Skeletal muscle tissue (tissue), 4 donors: ENCODE measurements around the gene IPCEF1. TPM values are rescaled to one million over a fixed set of nuclear protein-coding genes. Genes with fewer than 3 reads are reported as not detected.

Experiments used
- H3K27ac ChIP-seq: one replicate; pipeline ENCODE4 v1.7.0; 2013; ENCODE audit warnings: mild to moderate bottlenecking, low read depth, low read length, inconsistent platforms
- H3K27me3 ChIP-seq, 3 donors: one replicate each; pipeline ENCODE4 v1.7.0; 2013; ENCODE audit warnings: low read length in 3 of 3; ENCODE audit not compliant: control insufficient read depth in 3 of 3, insufficient read depth in 3 of 3
- H3K36me3 ChIP-seq, 3 donors: one replicate each; pipeline ENCODE4 v1.7.0; 2013; ENCODE audit warnings: low read length in 3 of 3; ENCODE audit not compliant: control insufficient read depth in 3 of 3, insufficient read depth in 3 of 3
- H3K4me1 ChIP-seq, 3 donors: one replicate each; pipeline ENCODE4 v1.7.0; 2013; ENCODE audit warnings: low read length in 3 of 3, mild to moderate bottlenecking in 3 of 3; ENCODE audit not compliant: control insufficient read depth in 3 of 3, insufficient read depth in 3 of 3
- H3K4me3 ChIP-seq, 3 donors: one replicate each; pipeline ENCODE4 v1.7.0; 2013; ENCODE audit warnings: low read length in 3 of 3
- H3K9ac ChIP-seq, 3 donors: one replicate each; pipeline ENCODE4 v1.7.0; 2013; ENCODE audit warnings: low read length in 3 of 3, mild to moderate bottlenecking in 3 of 3, moderate library complexity in 2 of 3, low read depth in 1 of 3
- H3K9me3 ChIP-seq, 3 donors: one replicate each; pipeline ENCODE4 v1.7.0; 2013; ENCODE audit warnings: low read length in 3 of 3; ENCODE audit not compliant: control insufficient read depth in 3 of 3
- total RNA-seq: library from RNA; depleted of rRNA; stranded (reverse); fragments of >200 nt; gene quantifications from one replicate; pipeline ENCODE4 v1.2.3, GENCODE V29; 2014
- donor health status: Osteomylitis.

The IPCEF1 gene
- total RNA-seq, 1 donor from 2014 or later, result 2.1 TPM

DNA sequence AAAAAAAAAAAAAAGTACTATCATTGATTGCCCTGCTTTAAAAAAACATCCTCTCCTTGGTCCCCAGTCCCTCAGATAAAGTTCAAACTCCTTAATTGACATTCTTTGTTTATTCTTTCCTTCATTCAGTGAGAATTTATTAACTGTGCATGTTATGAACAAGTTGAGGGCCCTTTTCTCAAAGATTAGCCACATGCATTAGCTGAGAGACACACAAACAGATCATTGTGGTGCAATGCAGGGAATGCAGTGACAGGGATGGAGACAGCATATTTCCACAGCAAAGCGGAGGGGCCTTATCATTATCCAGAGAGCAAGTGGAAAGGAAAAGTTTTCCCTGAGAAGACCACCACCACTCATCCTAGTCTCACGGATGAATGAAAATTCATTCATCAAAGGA, 21.9 kb upstream of the IPCEF1 start:
- Histone ChIP-seq H3K9ac (no peak overlapping the region), H3K27me3 (no peaks in the 10 kb centered on the region), H3K36me3 (no peaks in the 10 kb centered on the region), H3K4me1 (no peaks in the 10 kb centered on the region), H3K27ac (no peak overlapping the region), H3K9me3 (no peaks in the 10 kb centered on the region), H3K4me3 (no peak overlapping the region)

DNA sequence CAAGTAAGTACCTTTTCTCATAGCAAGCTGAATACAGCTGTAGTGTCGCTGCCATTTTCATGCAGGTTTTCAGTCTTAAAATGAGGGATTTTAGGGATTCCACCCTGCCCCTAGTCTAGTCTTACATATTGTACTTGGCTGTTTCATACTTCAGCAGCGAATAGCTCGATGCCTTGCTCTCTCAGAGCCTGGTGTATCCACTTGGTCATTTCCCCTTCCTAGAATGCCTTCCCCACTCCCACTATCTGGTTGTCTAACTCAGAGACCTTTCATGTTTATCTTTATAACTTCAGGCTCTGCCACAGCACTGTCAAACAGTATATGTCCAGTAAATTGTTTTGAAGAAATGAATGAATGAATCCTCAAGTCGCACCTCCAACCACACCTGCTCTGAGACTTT, 21.1 kb upstream of the IPCEF1 start:
- Histone ChIP-seq H3K4me3 (no peak overlapping the region), H3K9me3 (no peaks in the 10 kb centered on the region), H3K36me3 (no peaks in the 10 kb centered on the region), H3K9ac (no peak overlapping the region), H3K27ac (no peak overlapping the region), H3K4me1 (no peaks in the 10 kb centered on the region), H3K27me3 (no peaks in the 10 kb centered on the region)

DNA sequence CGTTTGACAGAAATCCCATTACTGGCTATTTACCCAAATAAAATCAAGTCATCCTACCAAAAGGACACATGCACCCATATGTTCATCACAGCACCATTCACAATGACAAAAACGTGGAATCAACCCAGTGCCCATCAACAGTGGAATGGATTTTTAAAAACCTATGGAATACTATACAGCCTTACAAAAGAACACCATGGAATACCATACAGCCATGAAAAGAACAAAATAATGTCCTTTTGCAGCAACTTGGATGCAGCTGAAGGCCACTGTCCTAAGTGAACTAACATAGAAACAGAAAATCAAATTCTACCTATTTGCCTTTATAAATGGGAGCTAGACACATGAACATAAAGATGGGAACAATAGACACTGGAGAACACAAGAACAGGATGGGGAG, 17.4 kb upstream of the IPCEF1 start:
- Histone ChIP-seq H3K27ac (no peak overlapping the region), H3K9ac (no peak overlapping the region)

DNA sequence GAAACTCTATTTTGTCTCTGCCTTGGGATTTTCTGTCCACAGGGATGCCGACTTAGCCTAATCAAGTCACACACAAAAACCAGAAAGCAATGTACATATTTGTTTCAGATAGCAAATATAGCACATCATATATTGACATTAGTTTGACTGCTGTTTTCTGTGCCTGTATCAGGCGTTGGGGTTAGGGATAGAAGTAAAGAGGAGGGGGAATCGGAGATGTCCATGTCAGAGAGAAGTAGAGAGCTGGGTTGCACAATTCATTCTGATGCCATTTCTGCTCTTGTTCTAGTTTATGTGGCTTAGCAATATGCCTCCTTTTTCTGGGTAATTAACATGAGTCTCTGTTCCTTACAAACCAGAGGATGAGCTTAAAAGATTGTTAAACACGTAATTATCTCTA, 14.7 kb upstream of the IPCEF1 start:
- no peaks in the 10 kb centered on the region for H3K27me3 ChIP-seq
- H3K36me3 ChIP-seq, result no peaks in the 10 kb centered on the region
- H3K9ac ChIP-seq, result no peak overlapping the region

More for the DNA sequence above, 17.4 kb upstream of the IPCEF1 start:
- Histone ChIP-seq H3K9me3 (no peaks in the 10 kb centered on the region), H3K4me1 (no peaks in the 10 kb centered on the region), H3K27me3 (no peaks in the 10 kb centered on the region), H3K36me3 (no peaks in the 10 kb centered on the region), H3K4me3 (no peak overlapping the region)

DNA sequence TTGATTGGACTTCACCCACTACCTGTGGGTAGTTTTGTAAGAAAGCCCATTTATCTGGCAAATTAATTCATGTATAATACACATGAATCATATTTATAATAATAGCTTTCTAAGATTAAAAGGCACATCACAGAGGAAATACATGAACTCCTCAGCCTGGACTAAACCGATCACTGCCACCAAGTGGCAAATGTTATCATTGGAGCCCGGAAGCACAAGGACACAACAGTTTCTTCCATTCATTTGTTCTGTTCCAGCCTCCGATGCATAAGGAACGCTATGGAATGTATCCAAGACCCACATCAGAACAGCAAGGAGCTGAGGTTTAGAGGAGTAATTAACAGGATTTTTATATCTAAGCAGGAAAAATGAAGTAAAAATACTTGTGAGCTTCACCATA, 13.9 kb upstream of the IPCEF1 start:
- Histone ChIP-seq H3K4me3 (no peak overlapping the region), H3K27me3 (no peaks in the 10 kb centered on the region), H3K36me3 (no peaks in the 10 kb centered on the region), H3K9ac (no peak overlapping the region), H3K27ac (no peak overlapping the region), H3K9me3 (no peaks in the 10 kb centered on the region), H3K4me1 (no peaks in the 10 kb centered on the region)

More for the DNA sequence above, 14.7 kb upstream of the IPCEF1 start:
- no peak overlapping the region for H3K27ac ChIP-seq
- no peak overlapping the region for H3K4me3 ChIP-seq
- no peaks in the 10 kb centered on the region for H3K4me1 ChIP-seq
- H3K9me3 ChIP-seq, result no peaks in the 10 kb centered on the region

DNA sequence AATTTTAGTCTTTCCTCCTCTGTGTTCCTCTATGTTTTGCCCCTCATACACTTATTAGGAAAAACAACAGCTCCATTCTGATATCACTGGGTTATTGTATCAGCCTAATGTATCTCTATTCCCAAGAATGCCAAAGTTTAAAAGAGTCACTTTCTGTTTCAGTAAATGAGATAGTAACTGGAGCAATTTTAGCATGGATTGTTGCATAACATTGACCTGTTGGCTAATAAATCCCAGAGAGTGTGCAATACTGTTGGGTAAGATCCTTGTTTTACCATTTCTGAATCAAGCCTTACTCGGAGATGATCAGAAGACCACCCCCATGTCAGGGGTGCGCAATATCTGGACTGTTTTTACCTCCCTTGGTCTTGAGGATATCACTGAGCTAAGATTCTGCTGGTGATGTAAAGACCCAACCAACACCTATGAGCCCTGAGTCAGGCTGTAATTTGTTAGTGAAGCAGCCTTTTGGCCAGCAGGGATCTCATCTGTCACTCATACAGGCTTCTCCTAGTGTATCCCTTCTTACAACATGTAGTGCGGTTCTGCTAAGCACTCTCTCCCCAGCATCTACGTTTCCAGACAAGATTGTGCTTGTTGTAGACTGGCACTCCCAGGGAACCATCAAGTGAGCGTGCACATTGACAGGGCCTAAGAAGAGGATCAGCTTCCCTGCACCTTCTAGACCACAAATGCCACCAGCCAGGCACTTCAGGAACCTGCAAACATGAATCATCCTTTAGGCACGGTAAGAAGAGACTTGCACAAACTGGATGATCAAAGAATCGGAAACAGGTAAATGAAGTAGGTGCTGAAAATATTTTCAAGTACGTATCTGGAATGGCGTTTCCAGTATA, 11.5 kb upstream of the IPCEF1 start:
- Histone ChIP-seq H3K4me1 (no peaks in the 10 kb centered on the region), H3K4me3 (no peak overlapping the region), H3K9me3 (no peaks in the 10 kb centered on the region), H3K36me3 (no peaks in the 10 kb centered on the region), H3K27me3 (no peaks in the 10 kb centered on the region), H3K27ac (no peak overlapping the region), H3K9ac (no peak overlapping the region)

DNA sequence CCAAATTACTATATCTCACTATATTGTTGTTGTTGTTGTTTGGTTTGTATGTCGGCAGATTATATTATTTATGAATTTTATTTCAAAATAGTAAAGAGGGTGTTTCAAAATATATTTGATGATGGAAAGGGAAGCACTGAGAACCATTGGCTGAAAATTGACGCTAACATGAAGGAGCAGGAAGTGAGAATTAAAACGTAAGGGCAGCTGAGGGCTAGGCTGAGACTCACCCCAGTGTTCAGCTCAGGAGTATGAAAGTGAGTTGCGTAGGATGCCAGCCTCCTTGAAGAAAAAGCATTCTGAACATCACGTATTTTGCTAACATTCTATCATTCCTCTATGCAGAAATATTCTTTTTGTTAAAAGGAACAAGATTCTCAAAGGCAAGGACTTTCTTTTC, 10.7 kb upstream of the IPCEF1 start:
- H3K9me3 ChIP-seq, result no peaks in the 10 kb centered on the region
- H3K9ac ChIP-seq, result no peak overlapping the region
- no peaks in the 10 kb centered on the region for H3K4me1 ChIP-seq
- H3K27ac ChIP-seq, result no peak overlapping the region
- H3K4me3 ChIP-seq, result no peak overlapping the region
- H3K36me3 ChIP-seq, result no peaks in the 10 kb centered on the region
- H3K27me3 ChIP-seq, result no peaks in the 10 kb centered on the region

DNA sequence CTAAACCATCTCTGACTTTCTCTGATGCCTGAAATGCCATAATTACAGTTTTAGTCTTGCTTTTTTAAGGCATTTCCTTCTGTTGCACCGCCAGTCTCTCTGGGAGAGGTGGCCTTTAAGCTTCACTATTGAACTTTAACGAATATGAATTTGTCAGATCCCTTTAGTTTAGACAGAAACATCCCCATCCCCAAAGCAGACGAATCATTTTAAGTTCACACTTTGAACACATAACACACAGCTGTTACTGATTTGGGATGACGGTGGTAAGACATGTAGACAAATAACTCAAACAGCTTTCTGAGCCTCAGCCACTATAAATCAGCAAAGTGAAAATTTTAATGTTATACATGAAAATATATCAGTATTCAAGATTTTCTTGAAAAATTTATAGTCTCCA, 7.2 kb upstream of the IPCEF1 start:
- no peak overlapping the region for H3K4me3 ChIP-seq
- H3K4me1 ChIP-seq, result no peaks in the 10 kb centered on the region
- H3K27ac ChIP-seq, result no peak overlapping the region
- H3K9me3 ChIP-seq, result no peaks in the 10 kb centered on the region
- no peak overlapping the region for H3K9ac ChIP-seq
- H3K36me3 ChIP-seq, result no peaks in the 10 kb centered on the region
- no peaks in the 10 kb centered on the region for H3K27me3 ChIP-seq

DNA sequence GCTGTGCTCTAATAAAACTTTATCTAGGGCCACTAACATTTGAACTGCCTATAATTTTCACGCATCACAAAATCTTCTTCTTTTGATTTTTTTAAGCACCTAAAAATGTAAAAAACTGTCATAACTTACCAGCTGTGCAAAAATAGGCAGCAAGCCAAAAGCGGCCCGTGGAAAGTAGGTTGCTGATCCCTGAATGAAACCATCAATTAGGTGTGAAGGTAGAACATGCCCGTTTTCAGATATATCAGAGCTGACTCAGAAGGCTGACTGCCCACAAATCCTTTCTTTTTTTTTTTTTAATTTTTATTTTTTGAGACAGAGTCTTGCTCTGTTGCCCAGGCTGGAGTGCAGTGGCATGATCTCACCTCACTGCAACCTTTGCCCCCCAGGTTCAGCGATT, 4.9 kb upstream of the IPCEF1 start:
- no peaks in the 10 kb centered on the region for H3K9me3 ChIP-seq
- H3K9ac ChIP-seq, result no peak overlapping the region
- H3K4me1 ChIP-seq, result no peaks in the 10 kb centered on the region
- no peak overlapping the region for H3K27ac ChIP-seq
- no peak overlapping the region for H3K4me3 ChIP-seq
- H3K27me3 ChIP-seq, result no peaks in the 10 kb centered on the region
- no peaks in the 10 kb centered on the region for H3K36me3 ChIP-seq

DNA sequence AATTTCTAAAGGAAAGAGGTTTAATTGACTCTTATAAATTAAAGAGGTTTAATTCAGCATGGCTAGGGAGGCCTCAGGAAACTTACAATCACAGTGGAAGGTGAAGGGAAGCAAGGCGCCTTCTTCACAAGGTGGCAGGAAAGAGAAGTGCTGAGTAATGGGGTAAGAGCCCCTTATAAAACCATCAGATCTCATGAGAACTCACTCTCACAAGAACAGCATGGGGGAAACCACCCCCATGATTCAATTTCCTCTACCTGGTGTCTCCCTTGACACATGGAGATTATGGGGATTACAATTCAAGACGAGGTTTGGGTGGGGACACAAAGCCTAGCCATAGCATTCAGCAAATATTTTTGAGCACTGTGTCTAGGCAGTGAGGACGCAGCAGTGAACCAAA, 3.9 kb upstream of the IPCEF1 start:
- Histone ChIP-seq H3K36me3 (no peaks in the 10 kb centered on the region), H3K9me3 (no peaks in the 10 kb centered on the region), H3K27me3 (no peaks in the 10 kb centered on the region), H3K9ac (no peak overlapping the region), H3K4me3 (no peak overlapping the region), H3K27ac (no peak overlapping the region), H3K4me1 (no peaks in the 10 kb centered on the region)
